Mesenchymal stem cell (in vitro differentiated cells and primary cell): ENCODE results near the gene IRF7.

ENCODE experiments used
- DNase-seq: peaks from one replicate; pipeline ENCODE4 v3.0.0-alpha.2; 2013
- H2AFZ ChIP-seq: one replicate; pipeline ENCODE4 v1.6.1; 2013; ENCODE audit warnings: low read depth, mild to moderate bottlenecking, control low read depth, inconsistent platforms, low read length, moderate library complexity
- H2AK5ac ChIP-seq: 2 replicates; pipeline ENCODE4 v1.6.1; 2013; ENCODE audit warnings: low read length, moderate library complexity, mild to moderate bottlenecking, inconsistent platforms; ENCODE audit not compliant: severe bottlenecking
- H2BK120ac ChIP-seq: one replicate; pipeline ENCODE4 v1.6.1; 2013; ENCODE audit warnings: low read depth, mild to moderate bottlenecking, inconsistent platforms, low read length, moderate library complexity
- H2BK12ac ChIP-seq, 2 experiments: one replicate each; pipeline ENCODE4 v1.6.1; 2013; ENCODE audit warnings: inconsistent platforms in 2 of 2, low read length in 2 of 2, mild to moderate bottlenecking in 2 of 2, moderate library complexity in 2 of 2, control low read depth in 1 of 2
- H2BK15ac ChIP-seq: one replicate; pipeline ENCODE4 v1.6.1; 2013; ENCODE audit warnings: mild to moderate bottlenecking, low read depth, inconsistent platforms; ENCODE audit not compliant: poor library complexity, severe bottlenecking
- H2BK5ac ChIP-seq: 2 replicates; pipeline ENCODE4 v1.6.1; 2013; ENCODE audit warnings: low read depth, mild to moderate bottlenecking, low read length, control low read depth, inconsistent platforms; ENCODE audit not compliant: poor library complexity, severe bottlenecking
- H3K14ac ChIP-seq, 2 experiments: one replicate each; pipeline ENCODE4 v1.6.1; 2013; ENCODE audit warnings: inconsistent platforms in 2 of 2, low read length in 2 of 2, control low read depth in 1 of 2, mild to moderate bottlenecking in 1 of 2, moderate library complexity in 1 of 2
- H3K18ac ChIP-seq, 2 experiments: one replicate each; pipeline ENCODE4 v1.6.1; 2013; ENCODE audit warnings: inconsistent platforms in 2 of 2, low read length in 2 of 2, control low read depth in 1 of 2, low read depth in 1 of 2, mild to moderate bottlenecking in 1 of 2
- H3K23ac ChIP-seq, 2 experiments: one replicate each; pipeline ENCODE4 v1.6.1; 2013; ENCODE audit warnings: inconsistent platforms in 2 of 2, low read length in 2 of 2, mild to moderate bottlenecking in 2 of 2, moderate library complexity in 2 of 2, control low read depth in 1 of 2
- H3K27ac ChIP-seq: 2 replicates; pipeline ENCODE4 v1.5.1; 2013; ENCODE audit warnings: mild to moderate bottlenecking, moderate library complexity, low read length, control low read depth, inconsistent platforms; ENCODE audit not compliant: poor library complexity, severe bottlenecking
- H3K27me3 ChIP-seq, 2 experiments: 2 replicates each; pipeline versions ENCODE4 v1.6.1 to v1.7.0; 2013; ENCODE audit warnings: low read length in 2 of 2, mild to moderate bottlenecking in 2 of 2, moderate library complexity in 2 of 2, control low read depth in 1 of 2, inconsistent platforms in 1 of 2; ENCODE audit not compliant: control insufficient read depth in 1 of 2, insufficient read depth in 1 of 2
- H3K36me3 ChIP-seq, 2 experiments: 2 replicates each; pipeline versions ENCODE4 v1.6.1 to v1.7.0; 2013; ENCODE audit warnings: low read length in 2 of 2, control low read depth in 1 of 2, inconsistent platforms in 1 of 2, low read depth in 1 of 2, mild to moderate bottlenecking in 1 of 2; ENCODE audit not compliant: insufficient read depth in 2 of 2, control insufficient read depth in 1 of 2
- H3K4ac ChIP-seq, 2 experiments: one replicate each; pipeline ENCODE4 v1.6.1; 2013; ENCODE audit warnings: inconsistent platforms in 2 of 2, low read length in 2 of 2, mild to moderate bottlenecking in 2 of 2, moderate library complexity in 2 of 2, control low read depth in 1 of 2, low read depth in 1 of 2
- H3K4me1 ChIP-seq: 2 replicates; pipeline ENCODE4 v1.6.1; 2013; ENCODE audit warnings: low read depth, low read length, control low read depth; ENCODE audit not compliant: control insufficient read depth, insufficient read depth
- H3K4me2 ChIP-seq: 2 replicates; pipeline ENCODE4 v1.6.1; 2013; ENCODE audit warnings: low read length, mild to moderate bottlenecking, inconsistent platforms; ENCODE audit not compliant: poor library complexity, severe bottlenecking
- H3K4me3 ChIP-seq, 2 experiments: 2 replicates each; pipeline versions ENCODE4 v1.5.1 to v1.7.0; 2013; ENCODE audit warnings: low read length in 2 of 2, mild to moderate bottlenecking in 2 of 2, control low read depth in 1 of 2, low read depth in 1 of 2; ENCODE audit not compliant: insufficient read depth in 1 of 2
- H3K79me1 ChIP-seq: replicated peaks from 2 replicates; pipeline ENCODE4 v1.6.1; 2013; ENCODE audit warnings: mild to moderate bottlenecking, control low read depth, low read length, inconsistent platforms; ENCODE audit not compliant: poor library complexity, severe bottlenecking
- H3K9ac ChIP-seq: 2 replicates; pipeline ENCODE4 v1.7.0; 2013; ENCODE audit warnings: mild to moderate bottlenecking, low read length, moderate library complexity
- H3K9me3 ChIP-seq: 2 replicates; pipeline ENCODE4 v1.7.0; 2013; ENCODE audit warnings: mild to moderate bottlenecking, low read length; ENCODE audit not compliant: control insufficient read depth
- H4K8ac ChIP-seq: one replicate; pipeline ENCODE4 v1.6.1; 2013; ENCODE audit warnings: inconsistent platforms, mild to moderate bottlenecking, low read length, moderate library complexity
- H4K91ac ChIP-seq: one replicate; pipeline ENCODE4 v1.6.1; 2013; ENCODE audit warnings: mild to moderate bottlenecking, low read length, inconsistent platforms
- WGBS: methylation state at CpG from one replicate; pipeline ENCODE4 v1.1.7; 2013; ENCODE audit warnings: mixed read lengths; 5-methylcytosine and 5-hydroxymethylcytosine counted together

Gene IRF7

DNA sequence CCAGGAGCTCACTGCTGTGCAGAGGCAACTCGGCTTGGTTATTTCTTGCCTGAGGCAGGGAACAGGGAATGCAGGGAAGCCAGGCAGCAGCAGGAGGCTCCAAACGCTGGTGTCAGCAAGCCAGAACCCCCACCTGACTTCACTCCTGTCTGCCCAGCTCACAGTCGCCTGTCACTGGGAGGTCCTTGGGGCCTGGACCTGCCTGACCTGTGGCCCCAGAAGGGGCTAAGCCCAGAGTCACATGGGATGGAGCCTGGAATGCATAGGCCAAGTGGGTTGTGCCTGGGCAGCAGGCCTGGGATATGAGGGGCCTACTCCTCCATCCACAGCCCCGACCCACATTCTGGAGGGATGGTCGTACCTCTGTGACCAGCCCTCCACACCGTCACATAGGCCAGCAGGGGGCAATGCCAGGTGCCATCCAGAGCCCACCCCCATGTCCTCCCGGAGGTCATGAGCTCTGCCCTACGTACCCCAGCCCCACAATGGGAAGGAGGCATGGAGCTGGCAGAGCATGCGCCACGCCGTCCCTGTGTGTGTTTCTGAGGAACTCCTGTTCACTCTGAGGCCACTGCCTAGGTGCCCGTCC is 49.7 kb downstream of the IRF7 start:
- no peak overlapping the region for H2BK5ac ChIP-seq
- H3K36me3 ChIP-seq = peaks cover 0 to 42% of the 10 kb centered on the region in 2 experiments
- H4K8ac ChIP-seq = no peak overlapping the region
- H3K14ac ChIP-seq = no peak overlapping the region
- no peak overlapping the region for H3K4me3 ChIP-seq
- DNase-seq = no peak
- peaks cover 31% of the 10 kb centered on the region for H3K79me1 ChIP-seq
- H3K4me1 ChIP-seq = peaks cover 52% of the 10 kb centered on the region
- peak overlapping the region; percentile 54 for H2BK15ac ChIP-seq
- no peak overlapping the region for H3K4ac ChIP-seq
- no peak overlapping the region for H2BK120ac ChIP-seq
- H3K18ac ChIP-seq = no peak overlapping the region
- H3K9ac ChIP-seq = no peak overlapping the region
- H2AFZ ChIP-seq = no peak overlapping the region
- H2AK5ac ChIP-seq = no peak overlapping the region
- H4K91ac ChIP-seq = no peak overlapping the region
- H3K23ac ChIP-seq = no peak overlapping the region
- H2BK12ac ChIP-seq = no peak overlapping the region
- peak overlapping the region; percentile 11 for H3K27ac ChIP-seq
- no peak overlapping the region for H3K4me2 ChIP-seq
- H3K27me3 ChIP-seq = peaks cover 0 to 29% of the 10 kb centered on the region in 2 experiments
- 88% methylated on average over 10 of the region's 12 CpGs for WGBS
- no peaks in the 10 kb centered on the region for H3K9me3 ChIP-seq

DNA sequence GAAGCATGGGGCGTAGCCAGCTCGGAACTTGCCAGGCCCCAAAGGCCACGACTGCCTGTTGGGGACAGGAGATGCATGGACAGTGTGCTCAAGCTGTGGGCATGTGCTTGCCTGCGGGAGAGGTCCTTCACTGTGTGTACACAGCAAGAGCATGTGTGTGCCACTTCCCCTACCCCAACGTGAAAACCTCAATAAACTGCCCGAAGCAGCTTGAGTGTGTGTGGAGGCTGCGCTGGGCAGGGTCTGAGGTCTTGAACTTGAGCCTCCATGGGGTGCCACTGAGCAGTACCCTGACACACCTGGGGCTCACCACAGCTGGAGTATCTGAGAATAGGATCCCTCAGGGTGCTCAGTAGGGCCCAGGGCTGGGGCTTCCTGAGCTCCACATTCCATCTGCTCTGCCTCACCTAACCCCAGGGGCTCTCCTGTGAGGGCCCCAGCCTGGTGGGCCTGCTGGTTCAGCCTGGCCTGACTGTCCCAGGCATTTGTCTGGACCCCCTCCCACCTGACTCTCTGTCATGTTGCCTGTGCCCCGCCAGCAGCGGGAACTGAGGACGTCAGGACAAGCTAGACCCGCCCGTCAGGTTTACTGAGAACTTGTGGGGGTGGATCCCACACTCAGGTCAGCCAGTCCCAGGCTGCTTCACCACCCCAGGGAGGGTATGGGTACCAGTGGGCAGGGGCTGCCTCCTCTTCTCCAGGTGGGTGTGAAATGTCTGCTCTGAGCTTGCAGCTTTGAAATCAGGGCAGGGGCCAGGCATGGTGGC is 51.8 kb downstream of the IRF7 start:
- Histone ChIP-seq H2BK120ac (no peak overlapping the region), H3K4me1 (peaks cover 54% of the 10 kb centered on the region), H3K4me3 (no peak overlapping the region), H3K79me1 (peaks cover 29% of the 10 kb centered on the region), H3K18ac (no peak overlapping the region), H3K9me3 (no peaks in the 10 kb centered on the region), H2BK5ac (no peak overlapping the region), H3K4ac (no peak overlapping the region), H3K4me2 (no peak overlapping the region), H3K36me3 (peaks cover 0 to 42% of the 10 kb centered on the region in 2 experiments), H3K23ac (no peak overlapping the region), H2BK15ac (no peak overlapping the region), H3K9ac (no peak overlapping the region), H2AFZ (no peak overlapping the region), H3K27ac (no peak overlapping the region), H3K27me3 (peaks cover 0 to 38% of the 10 kb centered on the region in 2 experiments), H3K14ac (no peak overlapping the region), H2BK12ac (no peak overlapping the region), H4K91ac (no peak overlapping the region), H2AK5ac (peak overlapping the region; percentile 49), H4K8ac (no peak overlapping the region)
- DNase-seq = no peak
- WGBS = 94% methylated on average over 12 of the region's 12 CpGs

DNA sequence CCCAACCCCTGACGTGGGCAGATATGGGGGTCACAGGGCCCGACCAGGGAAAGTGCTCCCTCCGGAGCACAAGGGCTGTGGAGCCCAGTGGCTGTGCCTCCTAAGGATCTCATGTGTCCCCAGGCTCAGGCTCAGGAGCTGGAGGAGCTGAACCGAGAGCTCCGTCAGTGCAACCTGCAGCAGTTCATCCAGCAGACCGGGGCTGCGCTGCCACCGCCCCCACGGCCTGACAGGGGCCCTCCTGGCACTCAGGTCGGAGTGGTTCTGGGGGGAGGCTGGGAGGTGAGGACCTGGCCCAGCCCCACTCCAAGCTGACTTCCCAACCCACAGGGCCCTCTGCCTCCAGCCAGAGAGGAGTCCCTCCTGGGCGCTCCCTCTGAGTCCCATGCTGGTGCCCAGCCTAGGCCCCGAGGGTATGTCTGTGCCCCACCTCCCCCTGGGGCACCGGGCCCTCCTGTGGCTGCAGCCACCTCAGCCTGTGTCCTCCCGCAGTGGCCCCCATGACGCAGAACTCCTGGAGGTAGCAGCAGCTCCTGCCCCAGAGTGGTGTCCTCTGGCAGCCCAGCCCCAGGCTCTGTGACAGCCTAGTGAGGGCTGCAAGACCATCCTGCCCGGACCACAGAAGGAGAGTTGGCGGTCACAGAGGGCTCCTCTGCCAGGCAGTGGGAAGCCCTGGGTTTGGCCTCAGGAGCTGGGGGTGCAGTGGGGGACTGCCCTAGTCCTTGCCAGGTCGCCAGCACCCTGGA is 52.5 kb downstream of the IRF7 start:
- H3K36me3 ChIP-seq = peaks cover 0 to 42% of the 10 kb centered on the region in 2 experiments
- no peak overlapping the region for H3K4me2 ChIP-seq
- H2BK5ac ChIP-seq = no peak overlapping the region
- no peak for DNase-seq
- H3K4me1 ChIP-seq = peaks cover 54% of the 10 kb centered on the region
- no peak overlapping the region for H2BK15ac ChIP-seq
- no peaks in the 10 kb centered on the region for H3K9me3 ChIP-seq
- no peak overlapping the region for H3K9ac ChIP-seq
- H3K18ac ChIP-seq = no peak overlapping the region
- H2BK120ac ChIP-seq = no peak overlapping the region
- no peak overlapping the region for H2AK5ac ChIP-seq
- 92% methylated on average over 18 of the region's 18 CpGs for WGBS
- no peak overlapping the region for H3K23ac ChIP-seq
- H2BK12ac ChIP-seq = no peak overlapping the region
- H2AFZ ChIP-seq = no peak overlapping the region
- H3K4ac ChIP-seq = no peak overlapping the region
- no peak overlapping the region for H3K4me3 ChIP-seq
- H4K91ac ChIP-seq = peak overlapping the region; percentile 53
- H3K27me3 ChIP-seq = peaks cover 0 to 45% of the 10 kb centered on the region in 2 experiments
- H4K8ac ChIP-seq = no peak overlapping the region
- no peak overlapping the region for H3K27ac ChIP-seq
- no peak overlapping the region for H3K14ac ChIP-seq
- peaks cover 28% of the 10 kb centered on the region for H3K79me1 ChIP-seq
